GM19395 (cell line): Measurements from ENCODE around the gene CHKA.

Experiments
- ATAC-seq: cut with Tn5 transposase; IDR thresholded peaks from one replicate; pipeline ENCODE4 v1.9.1; 2021; ENCODE audit warnings: mild to moderate bottlenecking, moderate library complexity; ENCODE audit not compliant: unreplicated experiment

CHKA gene

GRCh38 chr11:68015467-68015866 lies 105.7 kb downstream of the CHKA start:
- no peak for ATAC-seq

- no peak for ATAC-seq
Measured at GRCh38 chr11:68014947-68015447, 106.2 kb downstream of the CHKA start.

GRCh38 chr11:68014157-68014946 lies 106.8 kb downstream of the CHKA start:
- ATAC-seq = no peak

- no peak for ATAC-seq
Measured at GRCh38 chr11:68013611-68014156, 107.5 kb downstream of the CHKA start.

- ATAC-seq = no peak
Measured at GRCh38 chr11:68012843-68013610, 108.2 kb downstream of the CHKA start.

GRCh38 chr11:68012044-68012842 lies 108.9 kb downstream of the CHKA start:
- no peak for ATAC-seq

GRCh38 chr11:68011051-68011943 lies 109.9 kb downstream of the CHKA start:
- ATAC-seq = no peak

GRCh38 chr11:68010090-68011041 lies 110.8 kb downstream of the CHKA start, which contains the start of gene ALDH3B1:
TSS of gene ALDH3B1 (plus strand) at chr11:68010327. CDS start at chr11:68015298, 4,971 bp downstream.
- ATAC-seq = no peak

GRCh38 chr11:68009391-68010089 lies 111.6 kb downstream of the CHKA start:
- ATAC-seq = no peak

GRCh38 chr11:68008381-68009337 lies 112.5 kb downstream of the CHKA start:
- ATAC-seq = no peak

- ATAC-seq = no peak
Measured at GRCh38 chr11:68007498-68008380, 113.4 kb downstream of the CHKA start.

- ATAC-seq = no peak
Measured at GRCh38 chr11:68006606-68007166, 114.5 kb downstream of the CHKA start.

GRCh38 chr11:68004551-68005335 lies 116.4 kb downstream of the CHKA start:
- no peak for ATAC-seq

GRCh38 chr11:68003846-68004550 lies 117.2 kb downstream of the CHKA start, which contains the start of gene UNC93B1:
TSS of gene UNC93B1 (minus strand) at chr11:68004097. CDS start at chr11:68004043, 54 bp downstream.
- ATAC-seq = peak; percentile 53
